ENCODE data around the gene OXGR1.
A peak's percentile ranks its signal among the peaks of the same experiment; 100 is the strongest.
"Not testable (repeated sequence)": the region's sequence is repeated elsewhere in the genome, so short reads cannot be mapped to it uniquely, and the experiment has no call there.

The OXGR1 gene

DNA sequence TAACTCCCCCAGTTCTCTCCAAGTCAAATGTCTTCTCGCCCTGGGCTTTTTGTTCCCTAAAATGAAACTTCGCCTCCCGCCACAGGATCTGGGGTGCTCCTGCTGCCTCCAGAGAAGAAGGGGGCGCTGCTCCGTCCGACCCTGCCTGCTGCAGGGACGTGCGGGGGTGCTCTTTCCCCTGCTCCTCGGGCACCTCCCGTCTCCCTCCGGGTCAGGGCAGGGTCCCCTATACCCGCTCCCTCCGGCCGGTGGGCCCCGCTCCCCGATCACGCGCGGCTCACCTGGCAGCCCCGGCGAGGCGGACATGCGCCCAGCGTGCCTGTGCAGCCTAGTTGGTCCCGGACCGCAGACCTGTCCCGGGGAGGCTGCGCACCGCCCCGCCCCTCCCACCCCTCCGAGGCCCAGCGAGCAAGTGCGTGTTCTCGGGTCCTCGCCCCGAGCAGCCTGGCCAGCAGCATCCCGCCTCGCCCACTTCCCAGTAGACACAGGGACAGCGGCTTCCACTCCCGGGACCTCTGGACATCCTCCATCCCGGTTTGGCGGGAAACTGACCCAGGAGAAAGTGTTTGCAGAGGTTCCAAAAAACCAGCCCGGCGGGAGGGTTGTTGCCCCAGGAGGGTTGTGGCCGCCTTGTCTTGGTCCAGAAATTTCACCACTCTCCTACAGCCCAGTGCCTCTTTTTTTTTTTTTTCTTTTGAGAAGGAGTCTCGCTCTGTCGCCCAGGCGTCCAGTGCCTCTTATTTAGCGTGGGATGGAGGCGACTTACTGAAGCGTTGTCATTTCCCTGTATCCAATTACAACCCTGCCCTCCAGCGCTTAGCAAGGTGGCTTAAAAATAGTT is at the start of gene OXGR1:
OXGR1 (minus strand) TSS at position 460 of the 841 bp plus-strand sequence. CDS start 6,717 bp downstream, outside the sequence.
- no peak for DNase-seq (ENCODE audit: low read depth in 2 of 2)

DNA sequence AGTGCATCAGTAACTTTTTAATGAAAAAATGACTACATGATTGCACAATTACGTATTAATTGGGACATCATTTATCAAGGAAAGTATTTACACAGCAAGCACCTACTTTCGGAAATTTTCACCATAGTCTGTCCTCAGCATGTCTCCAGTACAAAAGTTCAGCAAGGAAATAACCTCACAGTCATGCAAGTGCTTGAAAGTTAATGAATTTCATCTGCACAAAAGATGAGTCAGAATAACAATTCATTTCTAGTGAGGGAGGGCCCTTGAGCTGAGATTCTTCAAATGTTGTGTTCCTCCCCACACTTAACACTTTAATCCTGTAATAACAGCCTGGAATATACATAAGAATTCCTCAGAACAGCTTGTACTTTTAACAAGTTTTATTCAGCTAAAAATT is 49.0 kb upstream of the OXGR1 start:
- DNase-seq (ENCODE audit: low read depth in 2 of 2), result no peak

DNA sequence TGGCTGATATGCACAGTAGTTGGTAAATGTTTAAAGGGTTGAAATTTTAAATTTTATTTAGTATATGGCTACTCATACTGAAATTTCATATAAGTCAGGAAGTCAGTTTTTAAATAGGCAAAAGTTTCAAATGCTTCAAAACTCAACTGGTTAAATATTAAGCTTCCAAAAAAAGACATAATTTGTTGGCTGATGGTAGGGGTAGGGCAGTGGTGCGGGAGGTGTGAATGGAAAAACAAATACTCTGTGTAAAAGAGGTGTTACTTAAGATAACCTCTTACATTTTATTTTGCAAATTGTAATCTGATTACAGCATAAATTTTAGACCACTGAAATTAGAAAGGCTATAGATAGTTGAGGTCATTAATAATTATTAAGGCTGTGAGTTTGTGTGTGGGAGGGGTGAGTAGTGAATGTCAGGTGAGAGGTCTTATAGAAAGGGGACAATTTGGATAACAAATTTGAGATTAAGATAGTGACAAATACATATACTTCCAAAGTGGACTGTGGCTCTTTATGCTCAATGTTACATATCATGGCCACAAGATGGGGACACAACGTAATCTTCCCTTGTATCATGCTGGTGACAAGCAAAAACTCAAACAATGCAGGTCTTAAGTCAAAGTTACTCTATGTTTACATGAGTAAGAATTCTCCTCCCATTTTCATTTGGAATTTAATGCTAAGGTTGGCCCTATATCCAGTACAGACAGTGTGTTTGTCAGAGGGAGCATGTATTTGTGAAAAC is 36.6 kb upstream of the OXGR1 start:
- DNase-seq (ENCODE audit: low read depth in 2 of 2), result no peak

DNA sequence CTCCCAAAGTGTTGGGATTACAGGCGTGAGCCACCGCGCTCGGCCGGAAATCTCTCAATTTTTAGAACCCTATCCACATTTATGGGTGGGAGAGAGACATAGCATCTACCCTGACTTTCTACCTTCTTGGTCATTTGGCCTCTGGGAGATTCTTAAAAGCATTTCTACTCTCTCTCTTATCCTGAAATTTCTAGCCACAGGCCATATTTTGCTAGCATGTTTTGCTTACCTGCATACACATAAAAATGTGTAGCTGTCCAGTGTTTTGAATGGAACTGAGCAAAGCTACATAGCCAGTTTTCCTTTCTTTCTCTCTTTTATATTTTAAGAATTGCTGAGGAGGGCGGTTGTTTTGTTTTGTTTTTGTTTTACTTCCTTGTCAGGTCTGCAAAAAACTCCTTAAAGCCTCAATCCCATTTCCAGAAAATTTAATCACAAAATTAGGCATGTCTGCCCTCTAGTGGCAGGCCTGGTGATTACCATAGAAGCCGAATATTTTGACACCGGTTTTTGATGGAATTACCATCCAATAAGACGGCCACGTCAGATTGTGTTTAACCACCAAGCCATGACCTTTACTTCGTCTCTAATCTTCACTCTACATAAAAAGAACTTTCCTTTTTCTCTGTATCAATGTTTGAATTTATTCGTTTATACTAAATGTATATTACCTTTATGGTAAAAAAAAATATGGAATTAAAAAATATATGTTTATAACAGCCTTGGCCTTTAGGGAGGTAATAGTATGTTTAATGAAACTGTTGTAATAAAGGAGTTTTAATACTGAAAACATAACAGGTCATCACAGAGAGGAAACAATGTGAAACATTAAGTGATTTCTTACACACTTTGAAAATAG is 34.4 kb upstream of the OXGR1 start:
- DNase-seq (ENCODE audit: low read depth in 2 of 2), result peak in 1 of 2 donors; percentile 14

DNA sequence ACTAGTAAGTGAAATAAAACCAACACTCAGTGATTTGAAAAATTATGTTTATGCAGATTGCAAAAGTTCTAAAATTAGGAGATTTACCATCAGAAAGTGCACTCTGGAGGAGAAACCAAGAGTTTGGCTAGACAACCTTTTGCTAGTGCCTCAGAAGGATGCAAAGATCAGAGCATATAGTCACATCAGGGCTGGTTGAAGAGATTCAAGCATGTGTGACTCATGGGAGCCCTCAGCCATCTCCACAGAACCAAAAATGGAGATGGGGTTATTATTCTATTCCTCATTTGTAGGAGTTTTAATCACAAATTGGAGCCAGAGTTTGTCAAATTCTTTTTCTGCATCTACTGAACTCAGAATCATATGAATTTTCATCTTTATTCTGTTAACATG is 32.9 kb upstream of the OXGR1 start:
- no peak for DNase-seq (ENCODE audit: low read depth in 2 of 2)

DNA sequence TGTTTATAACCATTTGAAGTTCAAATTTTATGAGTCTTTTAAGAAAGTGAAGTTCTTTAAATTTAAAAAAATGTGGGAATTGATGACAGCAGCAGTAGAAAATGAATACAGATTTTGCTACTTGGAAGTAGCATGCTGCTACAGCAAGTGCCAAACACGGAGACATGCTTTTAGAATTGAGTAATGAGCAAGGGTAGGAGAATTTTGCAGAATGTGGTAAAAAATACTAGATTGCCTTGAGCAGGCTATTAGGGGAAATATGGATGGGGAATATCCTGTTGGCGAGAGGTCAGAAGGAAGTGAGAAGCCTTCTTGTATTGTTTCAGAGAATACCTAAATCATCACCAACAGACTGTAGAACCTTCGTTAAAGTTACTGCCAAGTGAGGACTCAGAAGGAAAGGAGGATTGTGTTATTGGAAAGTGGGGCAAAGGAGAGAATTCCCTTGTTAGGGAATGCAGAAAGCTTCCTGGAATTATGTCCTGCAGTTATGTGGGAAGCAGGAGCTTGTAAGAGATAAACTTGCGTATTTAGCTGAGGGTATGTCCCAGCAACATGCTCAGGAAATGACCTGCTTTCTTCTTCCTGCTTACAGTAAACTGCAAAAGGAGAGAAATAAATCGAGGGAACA is 32.4 kb upstream of the OXGR1 start:
- no peak for DNase-seq (ENCODE audit: low read depth in 2 of 2)

DNA sequence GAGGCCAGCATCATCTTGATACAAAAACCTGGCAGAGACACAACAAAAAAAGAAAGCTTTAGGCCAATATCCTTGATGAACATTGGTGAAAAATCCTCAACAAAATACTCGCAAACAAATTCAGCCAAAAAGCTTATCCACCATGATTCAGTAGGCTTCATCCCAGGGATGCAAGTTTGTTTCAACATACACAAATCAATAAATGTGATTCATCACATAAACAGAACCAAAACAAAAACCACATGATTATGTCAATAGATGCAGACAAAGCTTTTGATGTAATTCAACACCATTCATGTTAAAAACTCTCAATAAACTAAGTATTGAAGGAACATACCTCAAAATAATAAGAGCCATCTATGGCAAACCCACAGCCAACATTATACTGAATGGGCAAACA is 29.5 kb upstream of the OXGR1 start:
- DNase-seq (ENCODE audit: low read depth in 2 of 2), result not testable (repeated sequence)

DNA sequence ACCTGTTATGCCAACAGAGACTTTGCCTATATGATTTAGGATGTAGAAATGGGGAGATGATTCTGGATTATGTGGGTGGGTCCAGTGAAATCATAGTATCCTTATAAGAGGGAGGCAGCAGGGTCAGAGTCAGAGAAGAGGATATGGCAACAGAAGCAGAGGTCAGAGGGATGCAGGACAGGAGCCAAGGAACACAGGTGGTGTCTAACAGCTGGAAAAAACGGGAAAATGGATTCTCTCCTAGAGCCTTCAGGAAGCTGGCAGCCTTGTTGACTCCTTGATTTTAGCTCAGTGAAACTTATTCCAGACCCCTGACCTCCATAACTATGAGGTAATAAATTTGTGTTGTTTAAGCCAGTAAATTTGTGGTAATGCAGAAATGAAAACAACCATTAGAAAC is 28.8 kb upstream of the OXGR1 start:
- no peak for DNase-seq (ENCODE audit: low read depth in 2 of 2)

DNA sequence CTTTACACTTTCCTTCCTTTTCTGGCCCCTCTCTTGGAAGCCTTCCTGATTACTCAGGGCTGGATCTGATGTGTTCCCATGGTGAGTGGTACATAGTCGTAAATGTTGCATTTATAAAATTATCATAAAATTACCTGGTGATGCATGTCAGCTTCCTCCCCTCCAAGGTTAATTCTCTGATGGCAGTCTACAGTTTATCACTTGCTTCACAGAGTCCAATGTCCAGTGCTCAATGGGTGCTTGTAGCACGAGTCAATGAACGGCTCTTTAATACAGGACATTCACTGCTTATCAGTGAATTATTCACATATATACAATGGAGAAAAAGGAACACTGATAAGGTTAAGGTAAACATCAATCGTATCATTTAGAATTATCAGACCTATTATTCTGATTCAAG is 27.0 kb upstream of the OXGR1 start:
- no peak for DNase-seq (ENCODE audit: low read depth in 2 of 2)

DNA sequence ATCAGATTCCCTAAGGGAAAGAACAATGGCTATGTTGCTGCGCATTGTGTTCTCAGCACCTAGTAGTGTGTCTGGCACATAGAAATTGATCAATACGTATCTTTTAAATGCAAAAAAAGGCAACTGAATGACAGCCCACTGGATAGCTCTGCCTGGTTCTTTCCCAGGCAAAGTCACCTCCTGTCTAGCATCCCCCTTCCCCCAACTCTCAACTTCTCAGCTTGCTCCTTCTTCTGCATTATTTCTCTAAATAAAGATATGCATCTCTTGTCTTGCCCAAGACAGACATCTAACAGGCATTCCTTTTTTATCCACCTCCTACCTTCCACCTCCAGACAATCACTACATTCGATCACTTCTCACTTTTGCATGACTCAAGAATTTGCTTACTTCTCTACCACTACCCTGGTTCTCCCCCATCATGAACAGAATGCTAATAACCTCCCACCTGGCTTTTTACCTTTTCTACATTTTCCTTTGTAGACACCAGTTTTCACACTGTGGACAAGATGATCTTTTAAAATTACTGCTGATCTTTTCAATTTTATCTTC is 26.5 kb upstream of the OXGR1 start:
- no peak for DNase-seq (ENCODE audit: low read depth in 2 of 2)

DNA sequence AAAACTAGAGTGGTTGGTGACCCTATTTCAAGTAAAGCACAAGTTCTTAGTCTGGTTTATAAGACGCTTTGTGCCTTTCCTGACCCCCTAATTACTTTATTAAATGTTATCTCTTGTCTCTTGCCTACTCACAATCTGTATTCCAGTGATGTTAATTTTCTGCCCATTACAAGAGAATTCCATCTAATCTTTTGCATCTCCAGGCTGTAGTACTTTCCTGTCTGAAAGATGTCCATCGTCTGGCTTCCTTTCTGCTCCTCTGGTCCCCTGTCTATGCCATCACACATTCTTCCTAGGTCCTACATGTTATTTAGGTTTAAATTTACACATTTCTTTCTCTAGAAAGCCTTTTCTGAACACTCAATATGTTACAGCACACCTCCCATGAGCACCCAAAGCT is 25.9 kb upstream of the OXGR1 start:
- no peak for DNase-seq (ENCODE audit: low read depth in 2 of 2)

DNA sequence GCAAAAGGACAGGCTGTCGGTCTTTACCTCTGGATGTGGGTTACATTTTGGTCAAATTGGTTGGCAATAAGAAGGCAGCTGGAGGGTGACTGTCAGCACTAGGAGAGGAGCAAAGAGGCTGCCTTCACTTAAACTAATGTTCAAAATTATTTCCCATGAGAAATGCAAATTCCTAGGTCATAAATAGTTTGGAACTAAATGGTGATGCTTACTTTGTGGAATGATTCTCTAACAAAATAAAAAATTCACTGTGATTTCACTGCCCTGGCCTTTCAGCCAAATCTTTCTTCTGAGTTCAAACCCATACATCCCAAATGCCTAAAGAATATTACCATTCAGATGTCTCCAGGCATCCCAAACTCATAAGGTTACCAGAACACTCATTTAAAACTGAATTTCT is 25.0 kb upstream of the OXGR1 start:
- no peak for DNase-seq (ENCODE audit: low read depth in 2 of 2)

DNA sequence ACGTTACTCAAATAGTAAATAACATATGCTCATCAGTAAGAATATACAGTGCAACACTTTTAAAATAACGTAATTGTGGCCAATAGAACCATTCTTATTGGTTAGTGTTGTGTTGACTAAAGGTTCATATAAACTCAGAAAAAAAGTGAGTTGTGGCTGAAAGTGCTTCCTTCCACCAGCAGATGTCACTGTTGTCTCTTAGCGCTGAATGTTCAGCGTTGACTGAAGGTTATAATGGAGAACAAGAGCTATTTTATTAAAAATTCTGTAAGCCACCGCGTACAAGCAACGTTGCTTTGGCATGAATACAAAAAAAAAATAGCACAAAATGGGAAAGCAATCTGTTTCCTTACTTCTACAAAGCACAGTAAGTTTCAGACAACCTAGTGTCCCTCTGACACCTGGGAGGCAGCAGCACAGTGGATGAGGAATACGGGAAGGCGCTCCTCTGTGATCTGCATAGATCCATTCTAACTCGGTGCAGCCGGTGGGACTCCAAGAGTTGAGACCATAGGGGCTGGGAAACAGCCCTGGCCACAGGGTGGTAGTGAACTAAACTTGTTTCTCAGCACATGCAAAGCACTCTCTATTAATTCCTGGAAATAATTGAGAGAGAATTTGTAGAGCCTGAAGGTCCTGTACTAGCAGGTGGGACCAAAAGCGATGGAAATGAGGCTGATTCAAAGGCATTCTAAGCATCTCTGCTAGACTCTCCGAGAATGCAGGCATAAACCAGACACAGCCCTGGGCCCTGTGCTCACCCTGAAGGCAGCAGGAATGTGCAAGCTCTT is 23.9 kb upstream of the OXGR1 start:
- no peak for DNase-seq (ENCODE audit: low read depth in 2 of 2)

DNA sequence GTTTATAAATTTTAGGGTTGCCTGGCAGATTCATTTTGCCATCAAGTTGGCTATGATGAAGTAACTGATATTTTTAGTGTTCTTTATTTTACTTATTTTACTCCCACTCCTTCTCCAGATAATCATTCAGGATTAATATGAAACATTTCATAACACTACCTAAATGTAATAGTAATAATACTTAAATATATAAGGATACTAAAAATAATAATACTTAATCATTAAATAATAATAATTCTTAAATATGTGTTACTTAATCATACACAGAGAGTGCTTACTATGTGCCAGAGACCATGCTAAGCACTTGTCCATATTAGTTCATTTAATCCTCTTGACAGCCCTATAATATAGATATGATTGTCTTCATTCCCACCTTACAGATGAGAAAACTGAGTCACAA is 23.0 kb upstream of the OXGR1 start:
- no peak for DNase-seq (ENCODE audit: low read depth in 2 of 2)

DNA sequence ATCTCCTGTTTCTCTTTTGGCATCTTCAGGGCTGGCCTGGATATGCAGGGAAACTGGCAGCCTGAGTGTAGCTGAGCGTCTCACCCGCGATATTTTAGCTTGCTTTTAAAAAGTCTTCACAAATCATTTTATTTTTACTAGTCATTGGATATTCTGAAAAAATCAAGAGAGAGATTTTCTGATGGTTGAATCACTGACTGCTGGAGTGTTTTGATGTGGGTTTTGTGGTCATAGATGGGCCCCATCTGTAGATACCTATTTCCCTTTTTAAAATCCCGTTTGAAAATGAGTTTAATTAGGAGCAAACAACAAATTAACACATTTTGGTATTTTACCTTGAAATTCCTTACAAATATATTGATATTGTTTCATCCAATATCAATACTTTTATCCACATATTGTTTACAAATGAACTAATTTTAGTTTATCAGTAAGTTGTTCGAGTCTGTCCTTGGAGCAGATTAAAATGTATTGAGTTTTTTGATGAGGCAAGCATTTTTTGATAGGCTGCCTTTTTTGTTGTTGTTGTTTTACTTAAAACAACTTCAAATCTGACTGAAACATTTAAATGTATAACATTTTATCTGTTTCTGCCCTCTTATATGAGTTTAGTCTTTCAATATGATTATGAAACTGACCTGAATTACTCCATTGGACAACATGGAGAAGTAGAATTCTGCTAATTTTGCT is 21.5 kb upstream of the OXGR1 start:
- DNase-seq (ENCODE audit: low read depth in 2 of 2), result no peak

DNA sequence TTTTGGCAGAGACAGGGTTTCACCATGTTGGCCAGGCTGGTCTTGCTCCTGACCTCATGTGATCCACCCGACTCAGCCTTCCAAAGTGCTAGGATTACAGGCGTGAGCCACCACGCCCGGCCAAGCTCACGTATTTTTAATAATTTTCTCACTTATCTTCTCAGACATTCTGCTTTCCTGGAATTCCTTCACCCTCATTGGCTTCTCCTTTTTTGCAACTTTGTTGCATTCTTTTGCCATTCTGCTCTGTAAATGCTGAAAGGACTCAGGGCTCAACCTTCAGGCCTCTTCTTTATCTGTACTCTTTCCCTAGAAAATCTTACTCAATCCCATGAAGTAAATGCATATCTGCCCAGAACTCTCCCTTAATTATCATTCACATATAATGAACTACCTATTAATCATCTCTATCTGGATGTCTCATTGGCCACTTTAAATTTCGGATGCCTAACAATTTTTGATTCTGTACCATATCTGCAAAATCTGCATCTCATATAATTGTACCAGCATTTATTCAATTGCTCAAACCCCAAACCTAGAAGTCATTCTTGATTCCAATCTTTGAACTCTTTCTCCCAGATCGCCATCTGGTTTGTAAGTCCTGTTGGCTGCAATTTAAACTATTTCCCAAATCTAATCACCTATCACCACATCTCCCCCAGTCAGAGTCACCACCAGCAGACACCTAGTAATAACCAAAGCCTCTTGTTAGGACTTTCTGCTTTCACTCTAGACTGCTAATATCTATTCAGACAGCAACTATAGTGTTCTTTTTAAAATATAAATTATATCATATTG is 18.2 kb upstream of the OXGR1 start:
- no peak for DNase-seq (ENCODE audit: low read depth in 2 of 2)

DNA sequence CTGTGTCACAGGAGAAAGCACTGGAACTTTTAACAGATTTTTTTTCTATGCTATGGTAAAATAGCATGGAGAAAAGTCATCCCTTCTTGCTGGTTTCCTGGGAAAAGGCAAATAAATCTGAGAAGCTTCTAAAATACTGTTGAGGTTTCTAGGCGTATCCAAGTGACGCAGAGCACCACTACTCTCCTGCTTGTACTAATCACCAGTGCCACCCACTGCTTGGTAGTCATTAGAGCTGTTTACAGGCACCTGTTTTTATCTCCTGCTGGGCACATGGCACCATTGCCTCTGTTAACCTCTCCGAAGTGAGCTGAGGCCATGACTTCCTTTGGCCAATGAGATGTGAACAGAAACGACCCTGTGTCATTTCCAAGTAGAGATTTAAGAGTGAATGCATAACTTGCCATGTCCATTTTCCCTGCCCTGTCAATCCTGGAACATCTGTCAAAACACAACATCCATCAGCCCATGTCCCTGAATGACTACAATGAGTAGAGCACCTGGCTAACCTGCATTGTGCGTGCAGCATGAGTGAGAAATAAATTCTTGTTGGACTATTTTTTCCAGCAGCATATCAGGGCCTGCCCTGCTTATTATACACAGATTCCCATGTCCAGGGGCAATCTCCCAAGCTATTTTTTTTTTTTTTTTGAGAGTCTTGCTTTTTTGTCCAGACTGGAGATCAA is 17.3 kb upstream of the OXGR1 start:
- no peak for DNase-seq (ENCODE audit: low read depth in 2 of 2)

DNA sequence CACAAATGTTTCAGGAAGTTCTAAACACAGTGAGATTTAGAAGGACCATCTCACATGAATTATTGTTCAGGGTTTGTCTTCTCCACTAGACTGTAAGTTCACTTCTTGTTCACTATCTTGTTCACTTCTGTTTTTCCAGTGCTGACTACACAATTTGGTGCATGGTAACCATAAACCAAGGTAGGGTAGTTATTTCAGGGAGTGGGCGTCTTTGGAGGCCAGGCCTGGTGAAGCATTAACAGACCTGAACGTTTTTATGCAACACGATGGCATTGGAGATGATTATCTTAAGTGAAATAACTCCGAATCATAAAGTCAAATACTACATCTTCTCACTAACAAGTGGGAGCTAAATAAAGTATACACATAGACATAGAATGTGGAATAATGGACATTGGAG is 14.4 kb upstream of the OXGR1 start:
- no peak for DNase-seq (ENCODE audit: low read depth in 2 of 2)
